Activated naive CD8-positive, alpha-beta T cell treated with anti-CD3 and anti-CD28 coated beads, Interleukin-2, amount 10 ng/mL, durations not matched to agents 7 days and 5 days (primary cell): ENCODE data around the gene SCNN1A. TPM values are rescaled to one million over a fixed set of nuclear protein-coding genes. Genes with fewer than 3 reads are reported as not detected.
A peak's percentile ranks its signal among the peaks of the same experiment; 100 is the strongest.

ENCODE experiments used
- ATAC-seq: fragments of 150-1000 bp; cut with Tn5 transposase; one replicate; pipeline ENCODE4 v1.10.0; 2021; ENCODE audit warnings: low read depth, moderate library complexity
- POLR2A ChIA-PET: fragments of 350-600 bp; sonication (Branson Sonifier 250); formaldehyde crosslinking; loops from one replicate; lab custom pipeline; 2021; ENCODE audit warnings: antibody characterized with exemption; lab: Charles Lee
- DNase-seq: peaks from one replicate; pipeline ENCODE4 v3.0.0; 2021
- H3K27ac Mint-ChIP-seq: one replicate; pipeline ENCODE4 v1.8.0; 2022; ENCODE audit warnings: mild to moderate bottlenecking, mixed read lengths
- H3K27me3 Mint-ChIP-seq: one replicate; pipeline ENCODE4 v1.8.0; 2022; ENCODE audit warnings: mild to moderate bottlenecking, moderate library complexity, mixed read lengths
- H3K36me3 Mint-ChIP-seq: one replicate; pipeline ENCODE4 v1.8.0; 2021; ENCODE audit warnings: mild to moderate bottlenecking, mixed read lengths
- H3K4me1 Mint-ChIP-seq: one replicate; pipeline ENCODE4 v1.8.0; 2021; ENCODE audit warnings: mixed read lengths
- H3K4me3 Mint-ChIP-seq: one replicate; pipeline ENCODE4 v1.8.0; 2022; ENCODE audit warnings: mild to moderate bottlenecking, moderate library complexity, mixed read lengths
- H3K9me3 Mint-ChIP-seq: one replicate; pipeline ENCODE4 v1.8.0; 2021; ENCODE audit warnings: mixed read lengths
- total RNA-seq, 2 experiments: library from RNA; stranded (reverse); gene quantifications; one replicate each; pipeline ENCODE4 v1.2.3, GENCODE V29; 2021

SCNN1A gene
- total RNA-seq, 2 experiments from 2014 or later, result 0.43 to 1.1 TPM

DNA sequence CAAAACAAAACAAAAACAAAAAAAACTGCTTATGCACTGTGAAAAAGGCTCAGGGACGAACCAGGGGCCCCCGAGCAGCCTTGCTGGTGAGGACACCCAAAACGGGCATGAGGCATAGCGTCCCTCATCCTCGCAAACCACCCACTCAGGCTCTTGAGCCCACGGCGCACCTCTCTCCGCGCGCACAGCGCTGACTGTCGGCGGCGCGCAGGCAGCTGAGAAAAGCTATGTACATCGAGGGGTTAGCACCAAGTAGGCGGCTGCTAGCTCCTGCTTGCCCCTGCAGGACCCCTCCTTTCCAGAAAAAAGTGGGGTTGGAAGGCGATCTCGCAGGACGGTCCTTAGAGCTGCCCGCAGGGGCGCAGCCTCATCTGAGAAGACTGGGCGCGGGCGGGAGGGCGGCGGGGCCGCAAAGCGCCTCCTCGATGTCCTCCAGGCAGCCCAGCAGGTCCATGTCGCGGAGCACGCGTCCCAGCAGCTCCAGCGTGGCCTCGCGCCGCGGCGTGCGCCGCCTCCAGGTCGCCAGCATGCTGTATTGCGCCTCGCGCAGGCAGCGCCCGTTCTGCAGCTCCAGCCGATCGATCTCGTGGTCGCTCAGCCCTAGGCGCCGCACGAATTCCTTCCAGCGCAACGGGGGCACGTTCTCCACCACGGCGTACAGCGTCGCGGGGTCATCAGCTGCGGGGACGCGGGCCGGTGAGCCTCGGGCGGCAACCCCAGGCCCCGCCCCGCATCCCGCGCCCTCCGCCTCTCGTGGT is 46.2 kb downstream of the SCNN1A start:
- H3K4me3 Mint-ChIP-seq, result no peak overlapping the region
- H3K27me3 Mint-ChIP-seq, result no peaks in the 10 kb centered on the region
- ATAC-seq (no peak), DNase-seq (no peak)
- H3K4me1 Mint-ChIP-seq, result peaks cover 47% of the 10 kb centered on the region
- no peaks in the 10 kb centered on the region for H3K9me3 Mint-ChIP-seq
- peaks cover 32% of the 10 kb centered on the region for H3K36me3 Mint-ChIP-seq
- POLR2A ChIA-PET, result interaction anchor here (1.0 to 1.3 kb wide), 3 partner anchors 45 to 116 kb away, joined by 3 read pairs; partner anchors contain the start of gene CD27
- no peak overlapping the region for H3K27ac Mint-ChIP-seq

DNA sequence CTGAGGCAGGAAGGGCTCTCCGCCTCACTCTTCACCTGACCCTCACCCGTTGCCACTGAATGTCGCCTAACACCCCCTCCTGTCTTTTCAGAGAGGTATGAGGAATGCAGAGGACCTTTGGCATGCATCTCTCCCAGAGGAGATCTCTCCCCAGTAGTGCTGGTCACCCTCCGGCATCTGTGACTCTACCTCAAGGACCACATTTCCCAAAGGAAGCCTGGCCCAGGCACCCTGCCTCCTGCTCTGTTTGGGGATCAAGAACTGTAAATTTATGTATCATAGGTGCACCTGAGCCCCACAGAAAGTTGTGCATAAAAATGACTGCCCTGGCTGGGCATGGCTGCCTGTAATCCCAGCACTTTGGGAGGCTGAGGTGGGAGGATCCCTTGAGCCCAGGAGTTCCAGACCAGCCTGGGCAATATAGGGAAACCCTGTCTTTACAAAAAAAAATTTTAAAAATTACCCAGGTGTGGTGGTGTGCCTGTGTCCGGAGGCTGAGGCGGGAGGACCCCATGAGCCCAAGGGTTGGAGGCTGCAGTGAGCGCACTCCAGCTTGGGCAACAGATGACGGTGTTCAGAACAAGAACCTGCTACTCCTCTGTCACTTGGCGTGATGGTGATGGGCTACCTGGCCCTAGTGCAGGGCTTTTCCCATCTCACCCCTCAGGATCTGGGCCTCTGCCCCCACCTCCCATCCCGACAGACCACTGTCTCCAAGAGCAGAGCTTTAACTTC is 47.2 kb downstream of the SCNN1A start:
- no peak for DNase-seq
- no peak for ATAC-seq
- H3K27ac Mint-ChIP-seq, result no peak overlapping the region
- POLR2A ChIA-PET, result interaction anchor here (0.6 to 1.3 kb wide), 4 partner anchors 11 to 304 kb away, joined by 3 to 4 read pairs (median 3); partner anchors contain the start of gene VAMP1
- H3K9me3 Mint-ChIP-seq, result no peaks in the 10 kb centered on the region
- peaks cover 27% of the 10 kb centered on the region for H3K36me3 Mint-ChIP-seq
- no peak overlapping the region for H3K4me3 Mint-ChIP-seq
- H3K4me1 Mint-ChIP-seq, result peaks cover 46% of the 10 kb centered on the region
- no peaks in the 10 kb centered on the region for H3K27me3 Mint-ChIP-seq

DNA sequence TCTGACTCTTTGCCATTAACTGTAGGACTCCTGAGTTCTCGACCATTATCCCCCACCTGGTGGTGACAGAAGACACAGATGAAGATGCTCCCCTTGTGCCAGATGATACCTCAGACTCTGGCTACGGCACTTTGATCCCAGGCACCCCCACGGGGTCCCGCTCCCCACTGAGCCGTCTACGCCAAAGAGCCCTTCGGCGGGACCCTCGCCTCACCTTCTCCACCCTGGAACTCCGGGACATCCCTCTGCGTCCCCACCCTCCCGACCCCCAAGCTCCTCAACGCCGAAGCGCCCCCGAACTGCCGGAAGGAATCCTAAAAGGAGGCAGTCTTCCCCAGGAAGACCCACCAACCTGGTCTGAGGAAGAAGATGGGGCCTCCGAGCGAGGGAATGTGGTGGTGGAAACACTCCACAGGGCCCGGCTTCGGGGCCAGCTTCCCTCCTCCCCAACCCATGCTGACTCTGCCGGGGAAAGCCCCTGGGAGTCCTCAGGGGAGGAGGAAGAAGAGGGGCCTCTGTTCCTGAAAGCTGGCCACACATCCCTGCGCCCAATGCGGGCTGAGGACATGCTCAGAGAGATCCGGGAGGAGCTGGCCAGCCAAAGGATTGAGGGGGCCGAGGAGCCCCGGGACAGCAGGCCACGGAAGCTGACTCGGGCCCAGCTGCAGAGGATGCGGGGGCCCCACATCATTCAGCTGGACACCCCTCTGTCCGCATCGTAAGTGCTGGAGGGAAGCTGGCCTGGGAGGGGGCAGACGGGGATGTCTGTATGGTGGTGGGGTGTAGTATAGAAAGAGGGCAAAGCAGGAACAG is 47.9 kb downstream of the SCNN1A start:
- DNase-seq (no peak), ATAC-seq (no peak)
- no peak overlapping the region for H3K4me3 Mint-ChIP-seq
- peaks cover 42% of the 10 kb centered on the region for H3K4me1 Mint-ChIP-seq
- no peaks in the 10 kb centered on the region for H3K27me3 Mint-ChIP-seq
- POLR2A ChIA-PET, result interaction anchor here (0.6 to 2.9 kb wide), 5 partner anchors 9 to 305 kb away, joined by 3 to 15 read pairs (median 4); partner anchors contain the start of gene VAMP1
- no peaks in the 10 kb centered on the region for H3K9me3 Mint-ChIP-seq
- no peak overlapping the region for H3K27ac Mint-ChIP-seq
- peaks cover 22% of the 10 kb centered on the region for H3K36me3 Mint-ChIP-seq

- peaks cover 21% of the 10 kb centered on the region for H3K36me3 Mint-ChIP-seq
- no peaks in the 10 kb centered on the region for H3K27me3 Mint-ChIP-seq
- H3K9me3 Mint-ChIP-seq, result no peaks in the 10 kb centered on the region
- peaks cover 39% of the 10 kb centered on the region for H3K4me1 Mint-ChIP-seq
- ATAC-seq (peak; percentile 38), DNase-seq (no peak)
- peak overlapping the region; percentile 2 for H3K27ac Mint-ChIP-seq
- no peak overlapping the region for H3K4me3 Mint-ChIP-seq
- POLR2A ChIA-PET, result interaction anchor here (0.6 to 2.9 kb wide), 7 partner anchors 10 to 144 kb away, joined by 3 to 15 read pairs (median 3); partner anchors contain the start of gene VAMP1
These were observed 48.8 kb downstream of the SCNN1A start for GRCh38 chr12:6326316-6327228.

GRCh38 chr12:6324936-6325750 is 50.2 kb downstream of the SCNN1A start:
- H3K9me3 Mint-ChIP-seq, result no peaks in the 10 kb centered on the region
- DNase-seq, result no peak
- H3K4me3 Mint-ChIP-seq, result peak overlapping the region; percentile 52
- peak overlapping the region; percentile 75 for H3K27ac Mint-ChIP-seq
- H3K4me1 Mint-ChIP-seq, result peaks cover 33% of the 10 kb centered on the region
- POLR2A ChIA-PET, result interaction anchor here (2.9 kb wide), 1 partner anchor 11 kb away, joined by 15 read pairs; no protein-coding TSS in a partner anchor
- H3K27me3 Mint-ChIP-seq, result no peaks in the 10 kb centered on the region
- peaks cover 13% of the 10 kb centered on the region for H3K36me3 Mint-ChIP-seq
- ATAC-seq, result no peak

GRCh38 chr12:6323995-6324711 is 51.2 kb downstream of the SCNN1A start:
- peaks cover 41% of the 10 kb centered on the region for H3K4me1 Mint-ChIP-seq
- H3K4me3 Mint-ChIP-seq, result peak overlapping the region; percentile 76
- peak overlapping the region; percentile 94 for H3K27ac Mint-ChIP-seq
- ATAC-seq (no peak), DNase-seq (no peak)
- no peaks in the 10 kb centered on the region for H3K27me3 Mint-ChIP-seq
- no peaks in the 10 kb centered on the region for H3K9me3 Mint-ChIP-seq
- POLR2A ChIA-PET, result interaction anchor here (1.3 to 2.0 kb wide), 2 partner anchors 8 to 11 kb away, joined by 4 to 17 read pairs; no protein-coding TSS in a partner anchor
- H3K36me3 Mint-ChIP-seq, result peaks cover 14% of the 10 kb centered on the region

DNA sequence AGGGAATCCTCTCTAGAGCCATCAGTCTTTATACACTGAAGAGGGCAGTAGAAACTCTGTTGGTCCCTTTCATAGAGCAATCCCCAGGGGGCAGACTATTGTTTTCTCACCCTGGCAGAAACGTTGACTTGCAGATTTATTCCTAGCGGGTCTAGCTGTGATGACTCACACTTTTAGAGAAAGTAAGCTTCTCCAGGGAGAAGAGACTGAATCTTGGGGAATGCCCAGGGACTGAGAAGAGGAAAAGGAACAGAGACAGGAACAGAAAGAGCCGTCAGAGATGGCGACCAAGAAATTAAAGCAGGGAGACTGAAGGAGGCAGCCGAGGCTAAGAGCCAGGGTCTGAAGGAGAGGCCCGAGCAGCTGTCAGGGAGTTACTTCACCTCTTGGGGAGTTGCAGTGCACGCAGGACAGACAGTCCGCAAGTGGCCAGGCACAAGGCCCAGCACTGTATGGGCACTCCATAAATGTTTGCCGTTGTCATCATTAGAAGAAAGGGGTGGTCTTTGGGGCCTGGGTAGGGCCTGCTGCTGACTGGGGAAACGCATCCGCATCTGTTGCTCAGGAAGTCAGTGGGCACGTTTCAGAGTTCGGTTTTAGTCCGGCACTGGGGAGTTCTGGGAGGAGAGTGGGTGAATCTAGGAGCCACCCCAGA is 51.9 kb downstream of the SCNN1A start:
- Mint-ChIP-seq H3K4me3 (peak overlapping the region; percentile 76), H3K27ac (peak overlapping the region; percentile 94), H3K9me3 (no peaks in the 10 kb centered on the region), H3K4me1 (peaks cover 45% of the 10 kb centered on the region), H3K27me3 (no peaks in the 10 kb centered on the region), H3K36me3 (peaks cover 11% of the 10 kb centered on the region)
- POLR2A ChIA-PET, result interaction anchor here (1.0 to 2.0 kb wide), 6 partner anchors 9 to 230 kb away, joined by 3 to 17 read pairs (median 3); no protein-coding TSS in a partner anchor
- peak; percentile 49 for DNase-seq
- peak; percentile 62 for ATAC-seq

- no peak for DNase-seq
- no peaks in the 10 kb centered on the region for H3K27me3 Mint-ChIP-seq
- peaks cover 9% of the 10 kb centered on the region for H3K36me3 Mint-ChIP-seq
- peak overlapping the region; percentile 94 for H3K27ac Mint-ChIP-seq
- peaks cover 50% of the 10 kb centered on the region for H3K4me1 Mint-ChIP-seq
- no peak for ATAC-seq
- peak overlapping the region; percentile 76 for H3K4me3 Mint-ChIP-seq
- no peaks in the 10 kb centered on the region for H3K9me3 Mint-ChIP-seq
- POLR2A ChIA-PET, result interaction anchor here (0.6 to 2.0 kb wide), 8 partner anchors 10 to 231 kb away, joined by 3 to 17 read pairs (median 3); no protein-coding TSS in a partner anchor
These were observed 52.4 kb downstream of the SCNN1A start for GRCh38 chr12:6322969-6323339.

GRCh38 chr12:6322352-6322751 is 53.0 kb downstream of the SCNN1A start:
- Mint-ChIP-seq H3K9me3 (no peaks in the 10 kb centered on the region), H3K27me3 (peaks cover 1% of the 10 kb centered on the region), H3K27ac (no peak overlapping the region), H3K4me3 (no peak overlapping the region), H3K36me3 (peaks cover 9% of the 10 kb centered on the region), H3K4me1 (peaks cover 54% of the 10 kb centered on the region)
- ATAC-seq, result no peak
- POLR2A ChIA-PET, result interaction anchor here (0.6 to 2.0 kb wide), 7 partner anchors 13 to 149 kb away, joined by 3 to 17 read pairs (median 3); no protein-coding TSS in a partner anchor
- DNase-seq, result no peak

DNA sequence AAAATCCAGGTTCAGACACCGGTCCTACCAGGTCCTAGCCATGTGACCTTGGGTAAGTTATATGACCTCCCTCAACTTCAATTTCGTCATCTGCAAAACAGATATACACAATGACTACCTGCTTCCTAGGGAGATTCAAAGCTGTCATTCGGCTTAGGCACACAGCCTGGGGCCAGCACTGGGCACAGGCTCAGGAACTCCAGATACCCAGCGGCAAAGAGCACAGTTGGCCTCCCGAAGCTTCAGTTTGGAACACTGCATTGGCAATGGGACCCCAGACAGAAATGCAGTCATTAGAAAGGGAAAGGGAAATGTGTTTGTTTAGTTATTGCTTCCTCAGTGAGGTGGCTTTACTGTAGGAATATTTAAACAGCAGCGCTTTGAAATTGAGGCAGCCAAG is 53.5 kb downstream of the SCNN1A start:
- peak overlapping the region; percentile 68 for H3K27ac Mint-ChIP-seq

More for the DNA sequence above, 53.5 kb downstream of the SCNN1A start:
- Mint-ChIP-seq H3K36me3 (peaks cover 9% of the 10 kb centered on the region), H3K9me3 (no peaks in the 10 kb centered on the region), H3K4me3 (no peak overlapping the region), H3K27me3 (peaks cover 1% of the 10 kb centered on the region), H3K4me1 (peaks cover 54% of the 10 kb centered on the region)
- ATAC-seq, result no peak
- POLR2A ChIA-PET, result interaction anchor here (0.7 to 1.1 kb wide), 3 partner anchors 17 to 122 kb away, joined by 3 to 4 read pairs (median 3); no protein-coding TSS in a partner anchor
- no peak for DNase-seq
